HG03442 (cell line): ENCODE data around the gene APPL2.
"Not testable (repeated sequence)": the region's sequence is repeated elsewhere in the genome, so short reads cannot be mapped to it uniquely, and the experiment has no call there.

Experiments
- ATAC-seq: cut with Tn5 transposase; IDR thresholded peaks from one replicate; pipeline ENCODE4 v1.9.1; 2021; ENCODE audit warnings: mild to moderate bottlenecking, moderate library complexity; ENCODE audit not compliant: unreplicated experiment

The APPL2 gene

GRCh38 chr12:105196090-105196489 lies 39.9 kb downstream of the APPL2 start:
- ATAC-seq, result no peak

DNA sequence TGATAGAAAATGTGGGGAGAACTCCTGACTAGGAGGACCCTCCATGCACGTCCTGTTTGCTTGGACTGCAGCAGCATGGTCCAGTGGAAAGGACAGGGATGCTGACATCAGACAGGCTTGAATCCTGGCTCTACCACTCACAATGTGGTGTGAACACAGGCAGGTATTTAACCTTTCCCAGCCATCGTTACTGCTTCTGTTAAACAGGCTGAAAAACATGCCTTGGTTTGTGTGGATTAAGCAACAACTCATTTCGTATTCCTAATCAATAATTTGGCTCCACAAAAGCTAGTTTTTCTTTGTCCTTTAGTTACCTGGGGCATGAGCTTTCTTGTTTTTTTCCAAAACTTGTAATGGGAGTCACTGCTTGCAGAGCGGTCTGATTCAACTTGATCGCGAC lies 41.0 kb downstream of the APPL2 start:
- ATAC-seq, result no peak

GRCh38 chr12:105192624-105193225 lies 43.2 kb downstream of the APPL2 start:
- no peak for ATAC-seq

GRCh38 chr12:105190530-105190929 lies 45.4 kb downstream of the APPL2 start:
- ATAC-seq, result no peak

DNA sequence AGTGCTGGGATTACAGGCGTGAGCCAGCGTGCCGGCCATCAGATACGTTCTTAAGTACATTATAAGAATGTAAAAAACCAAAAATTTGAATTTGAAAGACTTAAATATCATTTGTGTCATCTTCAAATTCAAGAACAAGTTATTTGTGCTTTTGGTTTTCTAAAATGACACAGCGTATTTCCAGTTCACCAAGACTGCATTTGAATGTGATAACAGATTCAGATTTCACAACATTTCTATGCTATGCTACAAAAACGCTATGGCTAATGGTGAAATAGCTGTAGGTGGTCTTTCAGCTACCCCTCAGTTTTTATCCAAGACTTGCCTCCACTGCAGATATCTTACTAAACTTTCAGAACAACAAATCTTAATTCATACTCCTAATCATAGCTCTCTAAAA lies 46.7 kb downstream of the APPL2 start:
- ATAC-seq, result no peak

DNA sequence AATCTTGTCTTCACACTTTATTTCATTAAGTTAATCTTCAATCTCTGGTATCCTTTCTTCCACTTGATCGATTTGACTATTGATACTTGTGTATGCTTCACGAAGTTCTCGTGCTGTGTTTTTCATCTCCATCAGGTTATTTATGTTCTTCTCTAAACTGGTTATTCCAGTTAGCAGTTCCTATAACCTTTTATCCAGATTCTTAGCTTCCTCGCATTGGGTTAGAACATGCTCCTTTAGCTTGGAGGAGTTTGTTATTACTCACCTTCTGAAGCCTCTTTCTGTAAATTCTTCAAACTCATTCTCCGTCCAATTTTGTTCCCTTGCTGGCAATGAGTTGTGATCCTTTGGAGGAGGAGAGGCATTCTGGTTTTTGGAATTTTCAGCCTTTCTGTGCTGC lies 52.0 kb downstream of the APPL2 start:
- not testable (repeated sequence) for ATAC-seq

- not testable (repeated sequence) for ATAC-seq
Observed at GRCh38 chr12:105183406-105183805, 52.6 kb downstream of the APPL2 start.

DNA sequence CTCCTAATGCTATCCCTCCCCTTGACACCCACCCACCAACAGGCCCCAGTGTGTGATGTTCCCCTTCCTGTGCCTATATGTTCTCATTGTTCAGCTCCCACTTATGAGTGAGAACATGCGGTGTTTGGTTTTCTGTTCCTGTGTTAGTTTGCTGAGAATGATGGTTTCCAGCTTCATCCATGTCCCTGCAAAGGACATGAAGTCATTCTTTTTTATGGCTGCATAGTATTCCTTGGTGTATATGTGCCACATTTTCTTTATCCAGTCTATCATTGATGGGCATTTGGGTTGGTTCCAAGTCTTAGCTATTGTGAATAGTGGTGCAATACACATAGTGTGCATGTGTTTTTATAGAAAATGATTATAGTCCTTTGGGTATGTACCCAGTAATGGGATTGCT lies 56.9 kb downstream of the APPL2 start:
- not testable (repeated sequence) for ATAC-seq

GRCh38 chr12:105177208-105177607 lies 58.8 kb downstream of the APPL2 start:
- ATAC-seq, result no peak

GRCh38 chr12:105175397-105175990 lies 60.5 kb downstream of the APPL2 start:
- ATAC-seq, result no peak

DNA sequence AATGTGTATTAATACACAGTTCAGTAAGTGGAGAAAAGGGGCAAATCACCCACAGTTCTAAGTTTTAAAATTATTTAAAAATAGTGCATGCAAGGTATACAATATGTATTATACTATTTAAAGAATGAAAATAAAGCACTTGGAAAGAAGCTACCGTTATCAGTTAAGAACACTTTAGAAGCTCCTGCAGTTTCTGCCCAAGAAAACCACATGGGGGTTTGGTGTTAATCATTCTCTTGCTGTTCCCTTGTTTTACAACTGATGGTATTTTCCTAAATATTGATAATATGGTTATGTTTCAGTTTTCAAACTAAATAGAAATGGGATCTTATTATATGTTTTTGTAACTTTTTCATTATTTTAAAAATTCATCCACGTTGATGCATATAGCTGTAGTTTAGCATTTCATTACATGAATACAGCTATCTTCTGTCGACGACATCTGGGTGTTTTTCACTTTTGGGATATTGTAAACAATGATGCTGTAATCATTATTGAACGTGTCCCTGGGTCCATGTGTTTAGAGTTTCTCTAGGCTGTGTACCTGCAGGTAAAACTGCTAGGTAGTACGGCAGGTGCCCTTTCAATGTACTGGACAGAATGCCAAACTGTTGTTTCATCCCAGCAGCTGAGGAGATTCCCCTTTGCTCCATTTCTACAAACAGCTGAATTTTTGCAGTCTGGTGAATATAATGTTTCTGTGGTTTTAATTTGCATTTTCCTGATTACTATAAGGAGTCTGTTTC lies 64.1 kb downstream of the APPL2 start:
- ATAC-seq, result no peak

DNA sequence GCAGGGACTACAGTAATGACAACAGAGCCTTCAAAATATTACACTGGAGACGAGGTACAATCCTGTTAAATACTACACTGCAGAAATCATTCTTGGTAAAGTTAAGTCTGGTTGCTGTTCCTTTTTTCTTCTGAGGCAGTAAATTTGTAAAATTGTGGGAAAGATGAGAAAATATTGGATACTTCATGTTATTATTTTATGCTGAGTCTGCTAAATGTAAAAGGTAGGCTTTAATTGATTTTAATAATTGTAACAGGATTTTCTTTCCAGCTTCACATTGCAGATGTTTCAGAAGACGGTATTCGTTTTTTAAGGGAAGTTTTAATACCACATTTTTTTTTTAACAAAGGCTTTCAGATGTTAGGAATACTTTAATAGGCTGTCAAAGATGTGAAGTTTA lies 65.8 kb downstream of the APPL2 start:
- no peak for ATAC-seq

- ATAC-seq, result no peak
Observed at GRCh38 chr12:105168006-105168405, 68.0 kb downstream of the APPL2 start.

GRCh38 chr12:105167346-105167745 lies 68.6 kb downstream of the APPL2 start:
- ATAC-seq, result no peak

DNA sequence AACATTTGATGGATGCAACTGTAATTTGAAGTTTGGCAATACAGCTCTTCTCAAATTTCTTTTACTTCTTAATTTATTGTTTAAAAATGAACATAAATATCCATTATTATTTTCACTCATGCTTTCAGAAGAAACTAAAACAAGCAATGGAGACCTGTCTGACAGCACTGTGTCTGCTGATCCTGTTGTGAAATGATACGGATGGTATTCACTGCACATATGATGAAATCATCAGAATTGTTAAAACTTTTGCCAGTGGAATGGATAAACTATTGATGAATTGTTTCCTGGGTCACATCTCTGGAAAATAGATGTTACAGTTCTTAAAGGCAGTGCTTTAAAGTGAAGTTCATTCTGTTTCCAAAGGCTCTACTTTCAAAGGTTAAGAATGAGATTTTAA lies 69.2 kb downstream of the APPL2 start:
- no peak for ATAC-seq

GRCh38 chr12:105164068-105164467 lies 71.9 kb downstream of the APPL2 start:
- no peak for ATAC-seq

GRCh38 chr12:105162174-105162573 lies 73.8 kb downstream of the APPL2 start:
- ATAC-seq, result no peak

DNA sequence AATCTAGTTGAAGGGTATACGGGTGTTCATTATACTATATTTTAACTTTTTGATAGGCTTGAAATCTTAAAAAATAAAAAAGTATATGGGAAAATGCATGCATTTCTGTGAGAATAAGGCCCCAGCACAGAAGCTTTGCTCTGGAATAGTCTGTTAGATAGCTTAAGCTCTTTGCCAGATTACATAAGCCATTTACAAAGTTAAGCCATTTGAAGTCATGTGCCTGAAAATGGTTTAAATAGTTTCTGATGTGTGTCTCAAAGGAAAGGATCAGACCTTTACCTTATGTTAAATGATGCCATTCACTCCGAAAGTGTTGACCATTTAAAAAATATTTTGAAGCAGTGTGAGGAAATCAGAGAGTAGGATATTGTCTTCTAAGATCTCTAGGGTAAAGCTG lies 77.1 kb downstream of the APPL2 start:
- ATAC-seq, result no peak

GRCh38 chr12:105157606-105158005 lies 78.4 kb downstream of the APPL2 start:
- no peak for ATAC-seq

DNA sequence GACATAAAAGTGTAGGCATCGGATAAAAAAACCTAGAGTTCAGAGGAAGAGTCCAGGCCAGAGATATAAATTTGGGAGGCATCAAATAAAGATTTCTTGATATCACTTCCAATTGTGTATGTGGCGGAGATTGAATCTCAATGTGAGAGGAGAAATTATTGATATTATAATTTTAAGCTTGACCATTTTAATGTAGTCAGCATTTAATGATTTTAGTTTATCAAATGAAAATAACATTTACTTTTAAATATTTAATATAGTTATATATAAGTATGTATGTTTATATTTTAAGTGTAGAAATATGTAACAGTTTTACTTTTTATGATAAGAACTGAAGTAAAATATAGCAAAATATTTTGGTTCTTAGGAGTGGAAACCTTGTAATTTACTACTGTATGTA lies 79.7 kb downstream of the APPL2 start:
- no peak for ATAC-seq

- ATAC-seq, result no peak
Observed at GRCh38 chr12:105142259-105142658, 93.7 kb downstream of the APPL2 start.

DNA sequence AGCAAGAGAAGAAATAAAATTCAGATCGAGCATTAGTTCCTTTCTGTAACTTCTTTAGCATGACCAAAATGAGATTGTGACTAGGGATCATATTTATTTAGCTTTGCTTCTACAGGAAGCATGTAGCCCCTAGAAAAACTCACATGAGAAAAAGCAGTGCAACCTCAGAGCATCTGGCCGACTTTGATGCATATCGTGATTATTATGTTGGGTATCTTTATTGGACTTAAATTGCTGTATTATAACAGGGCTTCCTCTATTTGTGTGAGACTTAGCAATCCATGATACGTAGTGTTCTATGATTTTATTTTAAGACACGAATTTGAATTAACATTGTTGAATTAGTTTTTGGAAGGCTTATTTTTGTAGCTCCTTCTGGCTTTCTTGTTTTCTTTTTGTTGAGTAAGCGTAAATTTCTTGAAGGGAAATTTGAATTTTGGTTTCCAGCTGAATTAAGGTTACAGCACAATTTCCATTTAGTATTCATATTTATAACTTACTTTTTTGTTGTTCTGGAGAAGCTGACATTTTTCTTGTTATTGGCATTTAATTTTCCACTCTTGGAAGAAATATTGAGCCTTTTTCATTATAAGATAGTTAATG lies 94.6 kb downstream of the APPL2 start:
- no peak for ATAC-seq
